ENCODE data around the gene RPTOR.

The RPTOR gene

GRCh38 chr17:80906364-80907259, 362.0 kb downstream of the RPTOR start:
- no peak for FAIRE-seq

- FAIRE-seq, result no peak
Observed at GRCh38 chr17:80907281-80907680, 362.6 kb downstream of the RPTOR start.

GRCh38 chr17:80908211-80908610, 363.6 kb downstream of the RPTOR start:
- FAIRE-seq, result no peak

- FAIRE-seq, result no peak
Observed at GRCh38 chr17:80908776-80909175, 364.1 kb downstream of the RPTOR start.

GRCh38 chr17:80909635-80910034, 365.0 kb downstream of the RPTOR start:
- FAIRE-seq, result no peak

GRCh38 chr17:80910043-80910442, 365.4 kb downstream of the RPTOR start:
- FAIRE-seq, result no peak

- FAIRE-seq, result no peak
Observed at GRCh38 chr17:80912476-80912875, 367.8 kb downstream of the RPTOR start.

GRCh38 chr17:80913928-80914821, 369.5 kb downstream of the RPTOR start:
- FAIRE-seq, result no peak

- FAIRE-seq, result no peak
Observed at GRCh38 chr17:80916246-80916645, 371.6 kb downstream of the RPTOR start.

- no peak for FAIRE-seq
Observed at GRCh38 chr17:80917716-80918560, 373.3 kb downstream of the RPTOR start.

GRCh38 chr17:80918731-80919130, 374.1 kb downstream of the RPTOR start:
- FAIRE-seq, result no peak

- no peak for FAIRE-seq
Observed at GRCh38 chr17:80919331-80920311, 375.0 kb downstream of the RPTOR start.

GRCh38 chr17:80920441-80920840, 375.8 kb downstream of the RPTOR start:
- FAIRE-seq, result no peak

- no peak for FAIRE-seq
Observed at GRCh38 chr17:80921159-80921558, 376.5 kb downstream of the RPTOR start.

GRCh38 chr17:80921741-80922579, 377.3 kb downstream of the RPTOR start:
- FAIRE-seq, result no peak

- no peak for FAIRE-seq
Observed at GRCh38 chr17:80922580-80923160, 378.0 kb downstream of the RPTOR start.

GRCh38 chr17:80923211-80924110, 378.8 kb downstream of the RPTOR start:
- no peak for FAIRE-seq

- FAIRE-seq, result no peak
Observed at GRCh38 chr17:80924111-80924806, 379.6 kb downstream of the RPTOR start.
